Endothelial cell of umbilical vein (primary cell): ENCODE measurements around the gene LYG1. TPM values are rescaled to one million over a fixed set of nuclear protein-coding genes. Genes with fewer than 3 reads are reported as not detected.

ENCODE experiments used
- BruUV-seq: library from RNA; stranded (reverse); fragments of 400-500 nt; replicated peaks from 2 replicates; lab custom pipeline; 2021; lab: Mats Ljungman, UMichigan
- CTCF ChIA-PET: fragments of 300-600, 350-600 bp; sonication (Branson Sonifier 250); formaldehyde crosslinking; loops from one replicate; lab custom pipeline; 2021; ENCODE audit warnings: antibody characterized with exemption, inconsistent platforms; lab: Charles Lee
- POLR2A ChIA-PET: fragments of 300-600, 350-600 bp; sonication (Branson Sonifier 250); formaldehyde crosslinking; loops from one replicate; lab custom pipeline; 2021; ENCODE audit warnings: antibody characterized with exemption, inconsistent platforms; lab: Charles Lee
- DNase-seq: peaks from one replicate; pipeline ENCODE4 v3.0.0-alpha.2; 2011; ENCODE audit warnings: low read depth, low spot score
- FAIRE-seq: peaks from 2 replicates; lab custom pipeline; 2011; peaks lifted over from hg19 to GRCh38; lab: Jason Lieb, UNC
- H2AFZ ChIP-seq: 2 replicates; pipeline ENCODE4 v1.6.0; 2012; ENCODE audit warnings: low read depth, low read length, control low read depth, inconsistent platforms
- H3K27ac ChIP-seq: 2 replicates; pipeline ENCODE4 v1.5.1; 2011; ENCODE audit warnings: low read depth, mild to moderate bottlenecking, control low read depth, low read length, moderate library complexity; ENCODE audit not compliant: insufficient read depth
- H3K27me3 ChIP-seq, 2 experiments: 2 replicates each; pipeline versions ENCODE4 v1.6.0 to v1.6.1; 2011; ENCODE audit warnings: low read length in 2 of 2, mixed read lengths in 1 of 2; ENCODE audit not compliant: control insufficient read depth in 2 of 2, insufficient read depth in 2 of 2
- H3K36me3 ChIP-seq, 2 experiments: 2 replicates in 1 of 2; 3 replicates in 1 of 2; pipeline ENCODE4 v1.5.1; 2011; ENCODE audit warnings: low read length in 2 of 2, mild to moderate bottlenecking in 1 of 2, moderate library complexity in 1 of 2; ENCODE audit not compliant: control insufficient read depth in 2 of 2, insufficient read depth in 2 of 2; ENCODE audit errors: extremely low read depth in 1 of 2
- H3K4me1 ChIP-seq: 3 replicates; pipeline ENCODE4 v1.5.1; 2011; ENCODE audit warnings: mild to moderate bottlenecking, low read length; ENCODE audit not compliant: control insufficient read depth, insufficient read depth; ENCODE audit errors: extremely low read depth
- H3K4me2 ChIP-seq: 2 replicates; pipeline ENCODE4 v1.6.1; 2011; ENCODE audit warnings: low read length, control low read depth, mixed read lengths; ENCODE audit not compliant: insufficient read depth
- H3K4me3 ChIP-seq, 3 experiments: fragments of 200-600 bp in 1 of 3; sonication (generic), shearing (Covaris generic) in 1 of 3; replicated peaks in 1 of 3; 2 replicates each; pipeline ENCODE4 v1.5.1; 2011 to 2016; ENCODE audit warnings: control low read depth in 3 of 3, low read length in 3 of 3, mild to moderate bottlenecking in 2 of 3, inconsistent platforms in 1 of 3, low read depth in 1 of 3, moderate library complexity in 1 of 3; ENCODE audit not compliant: insufficient read depth in 1 of 3
- H3K79me2 ChIP-seq: 2 replicates; pipeline ENCODE4 v1.6.0; 2012; ENCODE audit warnings: low read length, inconsistent platforms; ENCODE audit not compliant: control insufficient read depth, insufficient read depth
- H3K9ac ChIP-seq: replicated peaks from 2 replicates; pipeline ENCODE3; 2011; ENCODE audit warnings: low read length, control low read depth; ENCODE audit not compliant: insufficient read depth; ENCODE audit errors: extremely low read depth
- H3K9me1 ChIP-seq: replicated peaks from 3 replicates; pipeline ENCODE4 v1.6.0; 2011; ENCODE audit warnings: mild to moderate bottlenecking, low read length; ENCODE audit not compliant: control insufficient read depth, insufficient read depth; ENCODE audit errors: extremely low read depth
- H3K9me3 ChIP-seq: replicated peaks from 2 replicates; pipeline ENCODE4 v1.5.1; 2012; ENCODE audit warnings: low read length, inconsistent platforms; ENCODE audit not compliant: control insufficient read depth, insufficient read depth
- H4K20me1 ChIP-seq: replicated peaks from 2 replicates; pipeline ENCODE3; 2011; ENCODE audit warnings: mild to moderate bottlenecking, low read length; ENCODE audit not compliant: control insufficient read depth, insufficient read depth; ENCODE audit errors: extremely low read depth
- EZH2 ChIP-seq: IDR thresholded peaks from 2 replicates; pipeline ENCODE4 v1.6.1; 2012; ENCODE audit warnings: borderline replicate concordance, low read depth, mild to moderate bottlenecking, moderate library complexity, low read length, inconsistent platforms; ENCODE audit not compliant: severe bottlenecking
- FOS ChIP-seq: IDR thresholded peaks from 2 replicates; pipeline ENCODE4 v1.6.1; 2011; ENCODE audit warnings: mild to moderate bottlenecking, low read length, moderate library complexity, borderline replicate concordance; ENCODE audit not compliant: insufficient read depth
- GATA2 ChIP-seq: IDR thresholded peaks from 2 replicates; pipeline ENCODE4 v1.7.0; 2011; ENCODE audit warnings: low read depth, mild to moderate bottlenecking, moderate library complexity, mixed read lengths, low read length; ENCODE audit not compliant: insufficient read length, insufficient read depth
- JUN ChIP-seq: IDR thresholded peaks from 2 replicates; pipeline ENCODE4 v1.6.1; 2011; ENCODE audit warnings: borderline replicate concordance, low read depth; ENCODE audit not compliant: insufficient read length, insufficient read depth
- POLR2A ChIP-seq: IDR thresholded peaks from 2 replicates; pipeline ENCODE4 v1.6.1; 2012; ENCODE audit warnings: low read depth, mild to moderate bottlenecking, control low read depth, low read length
- POLR2AphosphoS5 ChIP-seq: IDR thresholded peaks from 2 replicates; pipeline ENCODE4 v1.6.1; 2012; ENCODE audit warnings: low read depth, mild to moderate bottlenecking, control low read depth, low read length, moderate library complexity; ENCODE audit not compliant: insufficient read depth
- dilution Hi-C: fragments of 300-500 bp; cut with MboI; formaldehyde crosslinking; loops from one replicate; pipeline ENCODE4 v1.15.0; 2019; ENCODE audit warnings: low sequenced_read_pairs; ENCODE audit not compliant: extremely low pct_ligation_motif_present
- intact Hi-C: fragments of 100-400 bp; cut with micrococcal nuclease; formaldehyde crosslinking; loops from one replicate; pipeline ENCODE4 v1.10.0; 2022
- polyA plus RNA-seq, 4 experiments: library from polyadenylated mRNA; depleted of rRNA in 3 of 4; stranded (reverse) in 3 of 4; unstranded in 1 of 4; fragments of >200 nt; gene quantifications; 2 replicates each; pipeline versions ENCODE4 v1.2.1 to v1.2.3, GENCODE V29; 2011 to 2012; ENCODE audit warnings: missing spikeins in 1 of 4
- total RNA-seq: library from RNA; stranded (reverse); gene quantifications from 2 replicates; pipeline ENCODE4 v1.2.3, GENCODE V29; 2021
- TF ChIP-seq, protein P1 (sequence below): IDR thresholded peaks from 2 replicates; pipeline ENCODE4 v1.6.1; 2011; ENCODE audit not compliant: insufficient read depth, insufficient read length
- TF ChIP-seq, protein P2 (sequence below), 2 donors: IDR thresholded peaks; 1 replicate in 1 of 2; 2 replicates in 1 of 2; pipeline ENCODE4 v1.5.1; 2011; ENCODE audit warnings: low read length in 2 of 2, mild to moderate bottlenecking in 2 of 2, moderate library complexity in 2 of 2, control low read depth in 1 of 2, inconsistent platforms in 1 of 2, low read depth in 1 of 2; ENCODE audit not compliant: insufficient read depth in 1 of 2; ENCODE audit errors: extremely low read depth in 1 of 2

LYG1 gene
- total and polyA plus RNA-seq, 2 donors (not counting 3 experiments of a cell fraction or from before 2014, with no cell fraction given): 0.35 to 1.8 TPM

DNA sequence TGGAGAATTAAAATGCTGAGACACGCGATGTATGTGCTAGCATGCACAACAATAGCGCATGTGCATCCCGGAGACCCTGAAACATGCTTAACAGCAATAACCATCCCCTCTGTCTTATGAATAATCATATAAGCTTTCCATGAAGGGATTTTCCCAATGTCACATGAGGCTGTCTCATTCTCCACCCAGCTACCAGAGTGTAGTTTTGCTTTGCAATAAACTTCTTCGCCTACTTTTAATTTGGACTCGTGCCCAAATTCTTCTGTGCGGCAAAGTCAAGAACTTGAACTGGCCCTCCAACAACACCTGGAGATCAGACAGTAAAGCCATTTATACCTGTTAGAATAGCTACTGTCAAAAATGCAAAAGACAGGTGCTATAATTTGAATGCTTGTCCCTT, 15.5 kb downstream of the LYG1 start:
- no peak for DNase-seq
- H3K9ac ChIP-seq: no peak overlapping the region
- no peaks in the 10 kb centered on the region for H3K36me3 ChIP-seq
- no peaks in the 10 kb centered on the region for H4K20me1 ChIP-seq
- no peak overlapping the region for H3K4me2 ChIP-seq
- H3K4me3 ChIP-seq: no peak overlapping the region
- TF ChIP-seq, protein P1, sequence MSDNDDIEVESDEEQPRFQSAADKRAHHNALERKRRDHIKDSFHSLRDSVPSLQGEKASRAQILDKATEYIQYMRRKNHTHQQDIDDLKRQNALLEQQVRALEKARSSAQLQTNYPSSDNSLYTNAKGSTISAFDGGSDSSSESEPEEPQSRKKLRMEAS: no peak
- no peak for TF ChIP-seq EZH2
- no peak for TF ChIP-seq POLR2AphosphoS5
- no peak for TF ChIP-seq GATA2
- TF ChIP-seq FOS: no peak
- TF ChIP-seq, protein P2, sequence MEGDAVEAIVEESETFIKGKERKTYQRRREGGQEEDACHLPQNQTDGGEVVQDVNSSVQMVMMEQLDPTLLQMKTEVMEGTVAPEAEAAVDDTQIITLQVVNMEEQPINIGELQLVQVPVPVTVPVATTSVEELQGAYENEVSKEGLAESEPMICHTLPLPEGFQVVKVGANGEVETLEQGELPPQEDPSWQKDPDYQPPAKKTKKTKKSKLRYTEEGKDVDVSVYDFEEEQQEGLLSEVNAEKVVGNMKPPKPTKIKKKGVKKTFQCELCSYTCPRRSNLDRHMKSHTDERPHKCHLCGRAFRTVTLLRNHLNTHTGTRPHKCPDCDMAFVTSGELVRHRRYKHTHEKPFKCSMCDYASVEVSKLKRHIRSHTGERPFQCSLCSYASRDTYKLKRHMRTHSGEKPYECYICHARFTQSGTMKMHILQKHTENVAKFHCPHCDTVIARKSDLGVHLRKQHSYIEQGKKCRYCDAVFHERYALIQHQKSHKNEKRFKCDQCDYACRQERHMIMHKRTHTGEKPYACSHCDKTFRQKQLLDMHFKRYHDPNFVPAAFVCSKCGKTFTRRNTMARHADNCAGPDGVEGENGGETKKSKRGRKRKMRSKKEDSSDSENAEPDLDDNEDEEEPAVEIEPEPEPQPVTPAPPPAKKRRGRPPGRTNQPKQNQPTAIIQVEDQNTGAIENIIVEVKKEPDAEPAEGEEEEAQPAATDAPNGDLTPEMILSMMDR (IDR thresholded peaks at IDR 0.05; ENCODE audit: extremely low read depth in 1 of 2, insufficient read depth in 1 of 2, low read depth in 1 of 2, low read length in 2 of 2): no peak
- no peak for TF ChIP-seq JUN
- TF ChIP-seq POLR2A: no peak
- H3K9me3 ChIP-seq: no peaks in the 10 kb centered on the region
- dilution Hi-C loops: no loop called here
- H3K79me2 ChIP-seq: no peaks in the 10 kb centered on the region
- intact Hi-C loops: no loop called here
- BruUV-seq: no TSS peak
- FAIRE-seq: no peak
- H2AFZ ChIP-seq: no peak overlapping the region
- ChIA-PET POLR2A (no interaction called here), CTCF (no interaction called here)
- H3K9me1 ChIP-seq: no peaks in the 10 kb centered on the region
- no peak overlapping the region for H3K27ac ChIP-seq
- H3K4me1 ChIP-seq: no peaks in the 10 kb centered on the region
- H3K27me3 ChIP-seq: no peaks in the 10 kb centered on the region
